ENCODE measurements around the gene KRT81.

GRCh38 chr12:52293926-52294325 is 2.6 kb upstream of the KRT81 start:
- TF ChIP-seq CTCF (IDR thresholded peaks at IDR 0.05): no peak
- TF ChIP-seq POLR2A (IDR thresholded peaks at IDR 0.05): no peak
